IMR-90 (cell line): ENCODE data around the gene PLPP3. TPM values are rescaled to one million over a fixed set of nuclear protein-coding genes. Genes with fewer than 3 reads are reported as not detected.
A peak's percentile ranks its signal among the peaks of the same experiment; 100 is the strongest.

Experiments
- ATAC-seq: fragments of 200-7000 bp; cut with Tn5 transposase; 2 replicates; pipeline ENCODE4 v1.9.1; 2020; ENCODE audit warnings: low read depth, mild to moderate bottlenecking, moderate library complexity
- BruUV-seq: library from RNA; stranded (reverse); fragments of 400-500 nt; replicated peaks from 2 replicates; lab custom pipeline; 2021; lab: Mats Ljungman, UMichigan
- CTCF ChIA-PET: fragments of 300-600 bp; formaldehyde crosslinking; extraction: SDS; loops from one replicate; lab custom pipeline; 2021; ENCODE audit warnings: antibody characterized with exemption; lab: Yijun Ruan, JAX
- POLR2A ChIA-PET: fragments of 300-600 bp; sonication (Branson Sonifier 250); formaldehyde crosslinking; loops from one replicate; lab custom pipeline; 2022; ENCODE audit warnings: antibody characterized with exemption; ENCODE audit not compliant: unreplicated experiment; lab: Charles Lee
- DNase-seq: peaks from one replicate; pipeline ENCODE4 v3.0.0; 2013
- H2AFZ ChIP-seq: replicated peaks from 2 replicates; pipeline ENCODE3; 2013; ENCODE audit warnings: low read length, mild to moderate bottlenecking; ENCODE audit not compliant: poor library complexity
- H2AK5ac ChIP-seq: 2 replicates; pipeline ENCODE4 v1.6.1; 2013; ENCODE audit warnings: low read depth, low read length, inconsistent platforms
- H2AK9ac ChIP-seq: replicated peaks from 2 replicates; pipeline ENCODE3; 2013; ENCODE audit warnings: mild to moderate bottlenecking, low read depth, low read length, moderate library complexity; ENCODE audit not compliant: poor library complexity
- H2BK120ac ChIP-seq: 2 replicates; pipeline ENCODE4 v1.6.1; 2013; ENCODE audit warnings: low read depth, low read length, inconsistent platforms
- H2BK15ac ChIP-seq: 3 replicates; pipeline ENCODE4 v1.6.1; 2013; ENCODE audit warnings: low read depth, low read length, inconsistent platforms
- H2BK20ac ChIP-seq: 2 replicates; pipeline ENCODE4 v1.6.1; 2013; ENCODE audit warnings: low read depth, mild to moderate bottlenecking, inconsistent platforms, low read length, moderate library complexity
- H2BK5ac ChIP-seq: 2 replicates; pipeline ENCODE4 v1.6.1; 2013; ENCODE audit warnings: mild to moderate bottlenecking, low read depth, low read length, inconsistent platforms; ENCODE audit not compliant: poor library complexity, severe bottlenecking
- H3K14ac ChIP-seq: replicated peaks from 2 replicates; pipeline ENCODE4 v1.6.1; 2013; ENCODE audit warnings: low read depth, low read length, inconsistent platforms
- H3K18ac ChIP-seq: 2 replicates; pipeline ENCODE4 v1.6.1; 2013; ENCODE audit warnings: low read depth, low read length, control low read depth
- H3K23ac ChIP-seq: 2 replicates; pipeline ENCODE4 v1.6.1; 2013; ENCODE audit warnings: low read depth, low read length, inconsistent platforms
- H3K27ac ChIP-seq: 2 replicates; pipeline ENCODE4 v1.5.1; 2013; ENCODE audit warnings: mild to moderate bottlenecking, control low read depth, low read length; ENCODE audit not compliant: insufficient read depth
- H3K27me3 ChIP-seq: 2 replicates; pipeline ENCODE4 v1.6.1; 2013; ENCODE audit warnings: low read length; ENCODE audit not compliant: control insufficient read depth, insufficient read depth
- H3K36me3 ChIP-seq: 2 replicates; pipeline ENCODE4 v1.6.1; 2013; ENCODE audit warnings: low read length, mixed read lengths; ENCODE audit not compliant: control insufficient read depth, insufficient read depth
- H3K4ac ChIP-seq: 2 replicates; pipeline ENCODE4 v1.6.1; 2013; ENCODE audit warnings: low read depth, low read length, inconsistent platforms
- H3K4me1 ChIP-seq: 2 replicates; pipeline ENCODE4 v1.6.1; 2013; ENCODE audit warnings: low read length, mixed read lengths; ENCODE audit not compliant: control insufficient read depth, insufficient read depth
- H3K4me2 ChIP-seq: 2 replicates; pipeline ENCODE4 v1.6.1; 2013; ENCODE audit warnings: low read depth, mild to moderate bottlenecking, control low read depth, low read length, moderate library complexity
- H3K4me3 ChIP-seq: 2 replicates; pipeline ENCODE4 v1.5.1; 2013; ENCODE audit warnings: low read depth, mild to moderate bottlenecking, control low read depth, low read length, moderate library complexity; ENCODE audit not compliant: insufficient read depth
- H3K56ac ChIP-seq: 2 replicates; pipeline ENCODE4 v1.6.1; 2013; ENCODE audit warnings: low read length, inconsistent platforms; ENCODE audit not compliant: insufficient read depth; ENCODE audit errors: extremely low read depth
- H3K79me1 ChIP-seq, 2 experiments: 2 replicates each; pipeline ENCODE4 v1.6.1; 2013; ENCODE audit warnings: low read length in 2 of 2, inconsistent platforms in 1 of 2, low read depth in 1 of 2
- H3K9ac ChIP-seq: 2 replicates; pipeline ENCODE4 v1.6.1; 2013; ENCODE audit warnings: low read depth, low read length, control low read depth
- H3K9me1 ChIP-seq: 2 replicates; pipeline ENCODE4 v1.6.1; 2013; ENCODE audit warnings: low read length, inconsistent platforms; ENCODE audit not compliant: insufficient read depth
- H3K9me3 ChIP-seq: 2 replicates; pipeline ENCODE4 v1.6.1; 2013; ENCODE audit warnings: low read length; ENCODE audit not compliant: control insufficient read depth, insufficient read depth
- H4K20me1 ChIP-seq: 2 replicates; pipeline ENCODE4 v1.6.1; 2013; ENCODE audit warnings: low read length, inconsistent platforms; ENCODE audit not compliant: insufficient read depth
- H4K5ac ChIP-seq: 2 replicates; pipeline ENCODE4 v1.6.1; 2013; ENCODE audit warnings: mild to moderate bottlenecking, low read depth, low read length, control low read depth
- H4K8ac ChIP-seq, 2 experiments: 2 replicates each; pipeline ENCODE4 v1.6.1; 2013; ENCODE audit warnings: low read depth in 2 of 2, low read length in 2 of 2, control low read depth in 1 of 2, inconsistent platforms in 1 of 2
- H4K91ac ChIP-seq: 2 replicates; pipeline ENCODE4 v1.6.1; 2013; ENCODE audit warnings: low read depth, low read length, inconsistent platforms; ENCODE audit not compliant: insufficient read depth
- BHLHE40 ChIP-seq: fragments of 150-350 bp; IDR thresholded peaks from 2 replicates; pipeline ENCODE4 v1.6.1; 2016; ENCODE audit warnings: mild to moderate bottlenecking, low read depth, low read length
- FOS ChIP-seq: fragments of 150-350 bp; IDR thresholded peaks from 2 replicates; pipeline ENCODE4 v1.6.1; 2016; ENCODE audit warnings: low read depth, low read length
- MAFK ChIP-seq: IDR thresholded peaks from 2 replicates; pipeline ENCODE4 v1.6.1; 2012; ENCODE audit warnings: low read depth, low read length, improper control_type of control experiment
- MXI1 ChIP-seq: IDR thresholded peaks from 2 replicates; pipeline ENCODE4 v1.6.1; 2012; ENCODE audit warnings: low read depth, mild to moderate bottlenecking, low read length, moderate library complexity, borderline replicate concordance
- RFX5 ChIP-seq: IDR thresholded peaks from 2 replicates; pipeline ENCODE4 v1.8.0; 2012; ENCODE audit warnings: low read depth, mild to moderate bottlenecking, low read length, moderate library complexity
- WGBS, 2 experiments: methylation state at CpG; one replicate each; pipeline versions ENCODE4 v1.1.5 to v1.1.7; 2013; ENCODE audit warnings: missing lambda C conversion rate in 2 of 2; ENCODE audit not compliant: insufficient read length in 1 of 2; ENCODE audit errors: extremely low coverage in 2 of 2; 5-methylcytosine and 5-hydroxymethylcytosine counted together
- dilution Hi-C: fragments of 300-500 bp; cut with HindIII; formaldehyde crosslinking; loops from one replicate; pipeline ENCODE4 v1.14.3; 2018; ENCODE audit warnings: low sequenced_read_pairs; ENCODE audit not compliant: unreplicated experiment
- in situ Hi-C: fragments of 300-500 bp; cut with MboI; formaldehyde crosslinking; loops from 3 replicates; pipeline ENCODE4 v1.14.3; 2019; ENCODE audit warnings: low sequenced_read_pairs, inconsistent platforms, mixed read lengths
- intact Hi-C: fragments of 100-400 bp; cut with micrococcal nuclease; formaldehyde crosslinking; loops from 2 replicates; pipeline ENCODE4 v1.10.0; 2022
- polyA plus RNA-seq, 3 experiments: library from polyadenylated mRNA; depleted of rRNA; stranded (reverse); fragments of >200 nt; gene quantifications; 2 replicates each; pipeline ENCODE4 v1.2.3, GENCODE V29; 2012; ENCODE audit warnings: low replicate concordance in 1 of 3
- total RNA-seq: library from RNA; depleted of rRNA; stranded (reverse); fragments of >200 nt; gene quantifications from 2 replicates; pipeline ENCODE4 v1.2.3, GENCODE V29; 2012
- TF ChIP-seq, protein P1 (sequence below): conservative IDR thresholded peaks from 2 replicates; pipeline ENCODE4 v1.5.1; 2012; ENCODE audit warnings: mild to moderate bottlenecking, low read depth, low read length, improper control_type of control experiment
- TF ChIP-seq, protein P2 (sequence below): fragments of 150-350 bp; IDR thresholded peaks from 2 replicates; pipeline ENCODE4 v1.6.1; 2017; ENCODE audit warnings: mild to moderate bottlenecking, antibody characterized with exemption, low read length, low read depth

The PLPP3 gene
- total and polyA plus RNA-seq, 2 of the 4 experiments (the other 2 are of a cell fraction), result 49.9 to 56.6 TPM

DNA sequence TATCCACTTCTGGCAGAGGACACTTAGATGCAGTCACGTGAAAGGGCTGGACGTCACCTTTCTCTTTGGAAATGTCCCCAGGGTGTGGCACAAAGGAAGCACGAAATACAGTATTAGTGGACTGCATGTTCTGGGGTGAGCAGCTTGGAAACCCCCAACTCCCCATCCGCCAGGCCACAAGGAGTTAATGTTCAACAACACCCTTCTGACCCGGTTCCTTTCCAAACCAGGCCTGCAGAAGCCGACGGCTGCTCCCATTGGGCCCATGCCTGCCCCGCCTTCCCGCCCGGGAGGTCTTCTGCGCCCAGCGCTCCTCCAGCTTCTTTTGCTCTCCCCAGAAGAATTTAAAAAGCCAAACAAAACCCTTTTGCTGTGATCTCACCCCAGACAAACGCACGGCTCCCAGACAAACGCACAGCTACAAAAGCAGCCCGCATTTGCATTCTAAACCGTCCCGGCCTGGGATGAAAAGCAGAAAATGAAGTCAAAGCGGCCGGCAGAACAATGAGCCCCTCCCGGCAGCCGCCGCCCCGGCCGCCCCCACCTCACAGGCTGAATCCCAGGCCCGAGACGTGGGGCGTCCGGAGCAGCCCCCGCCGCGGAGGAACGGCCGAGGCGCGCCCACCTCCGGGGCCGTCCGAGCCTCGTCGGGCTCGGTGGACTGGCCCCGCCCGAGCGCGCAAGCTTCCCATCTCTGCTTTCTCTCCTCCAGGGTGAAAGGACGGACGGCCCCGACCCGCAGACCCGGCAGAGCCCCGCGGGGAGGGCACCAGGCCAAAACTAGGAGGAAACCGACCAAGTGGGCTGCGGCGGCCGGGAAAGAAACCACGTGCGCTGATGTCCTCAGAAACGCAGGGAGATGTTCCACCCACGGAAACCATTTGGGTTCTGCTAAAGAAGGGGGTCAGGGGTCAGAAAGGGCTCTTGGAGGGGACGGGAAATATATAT is 101.9 kb downstream of the PLPP3 start:
- H3K9me1 ChIP-seq, result peaks cover 9% of the 10 kb centered on the region
- CTCF ChIA-PET, result no interaction called here
- H2BK5ac ChIP-seq, result no peak overlapping the region
- no peaks in the 10 kb centered on the region for H3K27me3 ChIP-seq
- peak overlapping the region; percentile 9; the same call in 1 of the 2 replicates for H3K18ac ChIP-seq
- H4K91ac ChIP-seq, result no peak overlapping the region
- dilution Hi-C loops (no loop called here), in situ Hi-C loops (no loop called here), intact Hi-C loops (loop anchor here (10.0 kb wide), 1 partner anchor 1103 kb away; no protein-coding TSS in a partner anchor)
- H4K8ac ChIP-seq, result peak overlapping the region; percentile 48 to 60; a peak in 2 of 4 replicates
- H2AK9ac ChIP-seq, result peak overlapping the region; percentile 77
- peak overlapping the region; percentile 55; the same call in 1 of the 2 replicates for H3K9ac ChIP-seq
- H4K20me1 ChIP-seq, result no peaks in the 10 kb centered on the region
- peak overlapping the region; percentile 67 for H3K4me2 ChIP-seq
- peaks cover 4% of the 10 kb centered on the region; the same call in 1 of the 2 replicates for H3K4me1 ChIP-seq
- peak overlapping the region; percentile 15; the same call in 1 of the 2 replicates for H4K5ac ChIP-seq
- POLR2A ChIA-PET, result no interaction called here
- 9% methylated on average over 18 of the region's 62 CpGs; no CpG with 5 or more reads in 1 of the 2 experiments for WGBS, 2 experiments
- peak overlapping the region; percentile 30; the same call in 1 of the 3 replicates for H2BK15ac ChIP-seq
- H2BK20ac ChIP-seq, result peak overlapping the region; percentile 6; the same call in 1 of the 2 replicates
- TF ChIP-seq, protein P1, sequence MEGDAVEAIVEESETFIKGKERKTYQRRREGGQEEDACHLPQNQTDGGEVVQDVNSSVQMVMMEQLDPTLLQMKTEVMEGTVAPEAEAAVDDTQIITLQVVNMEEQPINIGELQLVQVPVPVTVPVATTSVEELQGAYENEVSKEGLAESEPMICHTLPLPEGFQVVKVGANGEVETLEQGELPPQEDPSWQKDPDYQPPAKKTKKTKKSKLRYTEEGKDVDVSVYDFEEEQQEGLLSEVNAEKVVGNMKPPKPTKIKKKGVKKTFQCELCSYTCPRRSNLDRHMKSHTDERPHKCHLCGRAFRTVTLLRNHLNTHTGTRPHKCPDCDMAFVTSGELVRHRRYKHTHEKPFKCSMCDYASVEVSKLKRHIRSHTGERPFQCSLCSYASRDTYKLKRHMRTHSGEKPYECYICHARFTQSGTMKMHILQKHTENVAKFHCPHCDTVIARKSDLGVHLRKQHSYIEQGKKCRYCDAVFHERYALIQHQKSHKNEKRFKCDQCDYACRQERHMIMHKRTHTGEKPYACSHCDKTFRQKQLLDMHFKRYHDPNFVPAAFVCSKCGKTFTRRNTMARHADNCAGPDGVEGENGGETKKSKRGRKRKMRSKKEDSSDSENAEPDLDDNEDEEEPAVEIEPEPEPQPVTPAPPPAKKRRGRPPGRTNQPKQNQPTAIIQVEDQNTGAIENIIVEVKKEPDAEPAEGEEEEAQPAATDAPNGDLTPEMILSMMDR, result no peak
- TF ChIP-seq, protein P2, sequence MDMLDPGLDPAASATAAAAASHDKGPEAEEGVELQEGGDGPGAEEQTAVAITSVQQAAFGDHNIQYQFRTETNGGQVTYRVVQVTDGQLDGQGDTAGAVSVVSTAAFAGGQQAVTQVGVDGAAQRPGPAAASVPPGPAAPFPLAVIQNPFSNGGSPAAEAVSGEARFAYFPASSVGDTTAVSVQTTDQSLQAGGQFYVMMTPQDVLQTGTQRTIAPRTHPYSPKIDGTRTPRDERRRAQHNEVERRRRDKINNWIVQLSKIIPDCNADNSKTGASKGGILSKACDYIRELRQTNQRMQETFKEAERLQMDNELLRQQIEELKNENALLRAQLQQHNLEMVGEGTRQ, result 0 out of 2 replicates have a peak, but pooled peaks have one; percentile 5
- TF ChIP-seq BHLHE40 (no peak), RFX5 (no peak), MAFK (no peak), FOS (no peak), MXI1 (peak; percentile 35; the same call in 1 of the 2 replicates)
- H2AK5ac ChIP-seq, result peak overlapping the region; percentile 69
- ATAC-seq (peak; percentile 91), DNase-seq (peak; percentile 65)
- peak overlapping the region; percentile 80 for H3K27ac ChIP-seq
- no peaks in the 10 kb centered on the region for H3K9me3 ChIP-seq
- peak overlapping the region; percentile 93 for H2AFZ ChIP-seq
- peak overlapping the region; percentile 45 for H3K4me3 ChIP-seq
- H3K79me1 ChIP-seq, result no peaks in the 10 kb centered on the region
- H3K4ac ChIP-seq, result peak overlapping the region; percentile 69
- H3K36me3 ChIP-seq, result no peaks in the 10 kb centered on the region
- H2BK120ac ChIP-seq, result peak overlapping the region; percentile 59
- no TSS peak for BruUV-seq
- H3K14ac ChIP-seq, result 0 out of 2 replicates have a peak overlapping the region, but pooled peaks have one; percentile 23
- peak overlapping the region; percentile 28; the same call in 1 of the 2 replicates for H3K56ac ChIP-seq
- H3K23ac ChIP-seq, result peak overlapping the region; percentile 70; the same call in 1 of the 2 replicates
